GM21528 (cell line): ENCODE results near the gene C2.
"Not testable (repeated sequence)": the region's sequence is repeated elsewhere in the genome, so short reads cannot be mapped to it uniquely, and the experiment has no call there.

ENCODE experiments used
- ATAC-seq: cut with Tn5 transposase; IDR thresholded peaks from one replicate; pipeline ENCODE4 v1.9.1; 2021; ENCODE audit warnings: mild to moderate bottlenecking, moderate library complexity; ENCODE audit not compliant: unreplicated experiment, low FRiP score

C2 gene

DNA sequence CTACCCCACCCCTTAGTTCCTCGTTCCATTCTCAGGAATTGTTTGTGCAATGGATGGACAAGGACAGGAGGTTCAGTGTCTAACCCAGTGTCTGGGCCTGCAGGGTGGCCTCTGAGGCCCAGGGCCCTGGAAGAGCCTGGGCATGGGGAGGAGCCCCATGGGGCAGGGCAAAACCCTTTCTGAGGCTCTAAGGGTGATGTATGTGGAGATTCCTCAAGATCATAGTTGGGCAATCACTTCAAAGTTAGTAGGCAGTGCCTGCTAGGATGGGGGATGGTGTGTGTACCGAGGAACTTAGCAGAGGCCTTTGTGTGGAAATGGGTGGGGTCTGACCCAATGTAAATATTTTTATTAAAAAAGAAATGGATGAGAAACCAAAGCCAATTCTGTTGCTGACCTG, 6.7 kb upstream of the C2 start:
- no peak for ATAC-seq

DNA sequence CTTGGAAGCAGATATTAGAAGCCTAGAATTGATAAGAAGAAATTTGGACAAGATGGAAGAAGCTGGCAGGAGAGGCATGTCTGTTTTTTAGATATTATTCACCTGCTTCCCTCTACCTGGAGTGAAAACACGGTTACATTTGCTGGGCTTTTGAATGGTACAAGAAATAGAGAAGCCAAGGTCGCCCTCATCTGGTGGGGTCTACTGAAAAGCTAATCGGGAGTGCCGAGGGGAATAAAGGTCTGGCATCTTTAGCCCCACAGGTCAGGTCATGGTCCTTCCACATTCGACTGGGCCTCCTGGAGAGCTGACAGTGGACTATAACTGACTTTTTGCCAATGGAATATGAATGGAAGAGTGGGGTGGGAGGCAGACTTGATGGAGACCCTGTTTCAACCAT, 4.6 kb upstream of the C2 start:
- no peak for ATAC-seq

DNA sequence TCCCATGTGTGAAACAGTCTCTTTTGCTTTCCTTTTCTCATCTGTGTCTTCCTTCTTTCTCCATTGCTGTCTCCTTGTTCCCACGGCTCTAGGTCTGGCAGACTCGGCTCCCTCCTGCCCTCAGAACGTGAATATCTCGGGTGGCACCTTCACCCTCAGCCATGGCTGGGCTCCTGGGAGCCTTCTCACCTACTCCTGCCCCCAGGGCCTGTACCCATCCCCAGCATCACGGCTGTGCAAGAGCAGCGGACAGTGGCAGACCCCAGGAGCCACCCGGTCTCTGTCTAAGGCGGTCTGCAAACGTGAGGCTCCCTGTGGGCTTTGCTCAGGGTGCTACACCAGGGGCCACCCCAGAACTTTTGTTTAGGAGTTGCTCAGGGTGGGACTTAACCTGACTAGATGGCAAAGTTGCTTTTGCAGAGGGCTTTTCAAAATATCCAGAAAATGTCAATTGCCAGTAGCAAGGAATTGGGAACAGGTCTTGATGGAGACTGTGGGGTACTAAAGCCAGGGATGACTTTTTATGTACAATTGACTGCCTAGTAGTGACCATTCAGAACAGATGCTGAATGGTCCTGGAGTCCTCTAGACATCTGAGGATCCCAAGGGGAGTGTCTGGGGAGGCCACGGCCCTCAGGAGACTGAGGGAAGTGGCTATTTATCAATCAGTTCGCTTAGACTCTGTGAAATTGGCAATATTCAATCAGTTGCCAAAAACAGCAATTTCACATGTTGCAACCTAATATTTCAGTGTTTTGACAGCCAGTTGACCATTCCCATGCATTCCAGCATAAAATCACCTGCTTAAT, 550 bp downstream of the C2 start:
- ATAC-seq, result no peak

DNA sequence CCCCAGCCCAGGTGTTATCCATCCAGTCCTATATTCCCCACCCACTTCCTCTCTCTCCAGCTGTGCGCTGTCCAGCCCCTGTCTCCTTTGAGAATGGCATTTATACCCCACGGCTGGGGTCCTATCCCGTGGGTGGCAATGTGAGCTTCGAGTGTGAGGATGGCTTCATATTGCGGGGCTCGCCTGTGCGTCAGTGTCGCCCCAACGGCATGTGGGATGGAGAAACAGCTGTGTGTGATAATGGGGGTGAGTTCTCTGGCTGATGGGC, 1.1 kb downstream of the C2 start:
- ATAC-seq, result no peak

DNA sequence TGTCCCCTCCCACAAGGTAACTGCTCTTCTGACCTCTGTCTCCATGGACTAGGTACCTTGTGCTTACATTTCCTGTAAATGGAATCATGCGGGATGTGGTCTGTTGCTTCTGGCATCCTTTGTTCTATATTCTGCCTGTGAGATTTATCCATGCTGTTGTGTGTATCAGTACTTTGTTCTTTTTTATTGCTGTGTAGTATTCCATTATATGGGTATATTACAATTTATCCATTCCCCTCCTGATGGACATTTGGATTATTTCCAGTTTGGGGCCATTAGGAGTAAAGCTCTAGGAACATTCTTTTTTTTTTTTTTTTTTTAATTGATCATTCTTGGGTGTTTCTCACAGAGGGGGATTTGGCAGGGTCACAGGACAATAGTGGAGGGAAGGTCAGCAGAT, 3.4 kb downstream of the C2 start:
- no peak for ATAC-seq

DNA sequence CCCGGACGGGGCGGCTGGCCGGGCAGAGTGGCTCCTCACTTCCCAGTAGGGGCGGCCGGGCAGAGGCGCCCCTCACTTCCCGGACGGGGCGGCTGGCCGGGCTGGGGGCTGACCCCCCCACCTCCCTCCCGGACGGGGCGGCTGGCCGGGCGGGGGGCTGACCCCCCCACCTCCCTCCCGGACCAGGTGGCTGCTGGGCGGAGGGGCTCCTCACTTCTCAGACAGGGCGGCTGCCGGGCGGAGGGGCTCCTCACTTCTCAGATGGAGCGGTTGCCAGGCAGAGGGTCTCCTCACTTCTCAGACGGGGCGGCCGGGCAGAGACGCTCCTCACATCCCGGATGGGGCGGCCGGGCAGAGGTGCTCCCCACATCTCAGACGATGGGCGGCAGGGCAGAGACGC, 4.6 kb downstream of the C2 start:
- not testable (repeated sequence) for ATAC-seq

DNA sequence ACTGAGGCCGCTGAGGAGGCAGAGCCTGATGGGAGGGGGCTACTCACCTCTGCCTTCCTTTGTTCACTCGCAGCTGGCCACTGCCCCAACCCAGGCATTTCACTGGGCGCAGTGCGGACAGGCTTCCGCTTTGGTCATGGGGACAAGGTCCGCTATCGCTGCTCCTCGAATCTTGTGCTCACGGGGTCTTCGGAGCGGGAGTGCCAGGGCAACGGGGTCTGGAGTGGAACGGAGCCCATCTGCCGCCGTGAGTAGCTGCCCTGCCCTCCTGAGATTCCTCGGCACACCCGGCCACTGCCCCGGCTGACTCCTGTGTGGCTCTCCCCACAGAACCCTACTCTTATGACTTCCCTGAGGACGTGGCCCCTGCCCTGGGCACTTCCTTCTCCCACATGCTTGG, 6.0 kb downstream of the C2 start:
- ATAC-seq, result no peak

DNA sequence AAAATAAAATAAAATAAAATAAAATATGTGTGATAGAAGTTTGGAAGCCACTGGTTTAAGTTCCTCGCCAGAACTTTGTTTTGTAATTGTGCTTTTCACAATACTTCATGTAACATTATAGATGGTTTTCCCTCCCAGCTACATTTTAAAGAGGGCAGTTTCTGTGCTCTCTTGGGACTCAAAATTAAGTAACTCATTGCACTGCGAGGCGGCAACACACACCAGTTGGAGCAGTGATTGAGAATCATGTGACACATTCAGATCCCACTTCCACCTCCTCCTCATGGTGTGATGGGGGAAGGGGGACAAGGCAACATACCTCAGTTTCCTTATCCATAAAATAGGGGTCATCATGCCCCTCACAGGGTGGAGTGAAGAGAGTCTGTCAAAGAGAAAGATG, 7.5 kb downstream of the C2 start:
- ATAC-seq, result no peak

DNA sequence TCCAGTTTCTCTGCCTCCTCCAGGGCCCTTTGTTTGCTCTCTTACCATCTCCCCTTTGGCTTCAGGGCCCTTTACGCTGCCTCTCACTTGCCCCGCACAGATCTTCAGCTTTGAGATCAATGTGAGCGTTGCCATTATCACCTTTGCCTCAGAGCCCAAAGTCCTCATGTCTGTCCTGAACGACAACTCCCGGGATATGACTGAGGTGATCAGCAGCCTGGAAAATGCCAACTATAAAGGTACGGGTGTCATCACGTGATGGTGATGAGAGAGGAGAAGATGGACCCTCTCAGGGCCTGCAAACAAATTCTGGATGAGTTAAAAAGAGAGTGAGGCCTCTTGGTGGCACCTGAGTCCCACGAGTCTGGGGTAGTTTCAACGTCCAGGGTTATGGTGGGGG, 8.3 kb downstream of the C2 start:
- no peak for ATAC-seq

DNA sequence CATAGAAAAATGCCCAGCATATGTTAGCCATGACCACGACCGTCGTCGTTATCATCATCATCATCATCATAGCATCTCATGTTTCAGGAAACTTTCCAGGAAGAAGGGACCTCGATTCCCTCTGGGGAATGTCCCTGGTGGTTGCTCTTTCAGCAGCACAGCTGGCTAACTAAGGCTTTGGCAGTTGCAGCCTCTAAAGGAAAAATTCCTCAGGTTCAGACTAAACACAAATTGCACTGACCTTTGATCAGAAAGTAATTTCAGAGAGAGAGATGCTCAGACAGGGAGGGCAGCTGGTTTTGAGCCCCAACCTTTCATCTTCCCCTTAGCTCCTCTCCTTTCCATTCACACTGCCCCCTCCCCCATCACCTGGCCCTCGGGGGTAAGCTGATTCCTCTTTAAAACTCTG, 12.7 kb downstream of the C2 start:
- no peak for ATAC-seq

DNA sequence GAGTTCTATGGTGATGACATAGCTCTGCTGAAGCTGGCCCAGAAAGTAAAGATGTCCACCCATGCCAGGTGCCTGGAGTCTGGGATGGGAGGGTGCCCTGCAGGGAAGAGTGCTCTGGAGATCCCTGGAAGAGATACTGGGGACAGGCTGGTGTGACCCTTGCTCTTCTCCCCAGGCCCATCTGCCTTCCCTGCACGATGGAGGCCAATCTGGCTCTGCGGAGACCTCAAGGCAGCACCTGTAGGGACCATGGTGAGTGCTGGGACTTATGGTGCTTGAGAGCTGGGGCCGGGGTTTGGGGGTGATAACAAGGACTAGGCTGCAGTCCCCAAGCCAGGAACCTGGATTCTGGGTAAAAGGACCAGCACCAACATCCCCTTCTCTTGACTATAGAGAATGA, 16.2 kb downstream of the C2 start:
- no peak for ATAC-seq

DNA sequence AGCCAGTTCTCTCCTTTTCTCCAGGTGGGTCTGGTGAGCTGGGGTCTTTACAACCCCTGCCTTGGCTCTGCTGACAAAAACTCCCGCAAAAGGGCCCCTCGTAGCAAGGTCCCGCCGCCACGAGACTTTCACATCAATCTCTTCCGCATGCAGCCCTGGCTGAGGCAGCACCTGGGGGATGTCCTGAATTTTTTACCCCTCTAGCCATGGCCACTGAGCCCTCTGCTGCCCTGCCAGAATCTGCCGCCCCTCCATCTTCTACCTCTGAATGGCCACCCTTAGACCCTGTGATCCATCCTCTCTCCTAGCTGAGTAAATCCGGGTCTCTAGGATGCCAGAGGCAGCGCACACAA, 17.6 kb downstream of the C2 start:
- ATAC-seq, result no peak

DNA sequence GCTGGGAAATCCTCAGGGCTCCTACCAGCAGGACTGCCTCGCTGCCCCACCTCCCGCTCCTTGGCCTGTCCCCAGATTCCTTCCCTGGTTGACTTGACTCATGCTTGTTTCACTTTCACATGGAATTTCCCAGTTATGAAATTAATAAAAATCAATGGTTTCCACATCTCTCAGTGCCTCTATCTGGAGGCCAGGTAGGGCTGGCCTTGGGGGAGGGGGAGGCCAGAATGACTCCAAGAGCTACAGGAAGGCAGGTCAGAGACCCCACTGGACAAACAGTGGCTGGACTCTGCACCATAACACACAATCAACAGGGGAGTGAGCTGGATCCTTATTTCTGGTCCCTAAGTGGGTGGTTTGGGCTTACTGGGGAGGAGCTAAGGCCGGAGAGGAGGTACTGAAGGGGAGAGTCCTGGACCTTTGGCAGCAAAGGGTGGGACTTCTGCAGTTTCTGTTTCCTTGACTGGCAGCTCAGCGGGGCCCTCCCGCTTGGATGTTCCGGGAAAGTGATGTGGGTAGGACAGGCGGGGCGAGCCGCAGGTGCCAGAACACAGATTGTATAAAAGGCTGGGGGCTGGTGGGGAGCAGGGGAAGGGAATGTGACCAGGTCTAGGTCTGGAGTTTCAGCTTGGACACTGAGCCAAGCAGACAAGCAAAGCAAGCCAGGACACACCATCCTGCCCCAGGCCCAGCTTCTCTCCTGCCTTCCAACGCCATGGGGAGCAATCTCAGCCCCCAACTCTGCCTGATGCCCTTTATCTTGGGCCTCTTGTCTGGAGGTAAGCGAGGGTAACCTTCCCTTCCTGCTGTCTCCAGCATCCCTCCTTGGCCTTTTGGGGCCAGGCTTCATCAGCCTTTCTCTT, 18.2 kb downstream of the C2 start, which contains the start of gene CFB:
TSS of gene CFB (plus strand) at position 589 of the 863 bp plus-strand sequence. CDS start at position 716, 127 bp downstream.
- ATAC-seq, result no peak

DNA sequence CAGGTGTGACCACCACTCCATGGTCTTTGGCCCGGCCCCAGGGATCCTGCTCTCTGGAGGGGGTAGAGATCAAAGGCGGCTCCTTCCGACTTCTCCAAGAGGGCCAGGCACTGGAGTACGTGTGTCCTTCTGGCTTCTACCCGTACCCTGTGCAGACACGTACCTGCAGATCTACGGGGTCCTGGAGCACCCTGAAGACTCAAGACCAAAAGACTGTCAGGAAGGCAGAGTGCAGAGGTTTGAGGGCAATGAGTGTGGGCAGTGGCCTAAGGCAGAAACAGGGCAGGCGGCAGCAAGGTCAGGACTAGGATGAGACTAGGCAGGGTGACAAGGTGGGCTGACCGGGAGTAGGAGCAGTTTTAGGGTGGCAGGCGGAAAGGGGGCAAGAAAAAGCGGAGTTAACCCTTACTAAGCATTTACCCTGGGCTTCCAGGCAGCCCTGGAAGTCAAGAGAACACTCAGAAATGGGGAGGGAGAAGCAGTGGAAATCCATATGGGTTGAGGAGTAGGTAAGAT, 18.9 kb downstream of the C2 start:
- ATAC-seq, result no peak

DNA sequence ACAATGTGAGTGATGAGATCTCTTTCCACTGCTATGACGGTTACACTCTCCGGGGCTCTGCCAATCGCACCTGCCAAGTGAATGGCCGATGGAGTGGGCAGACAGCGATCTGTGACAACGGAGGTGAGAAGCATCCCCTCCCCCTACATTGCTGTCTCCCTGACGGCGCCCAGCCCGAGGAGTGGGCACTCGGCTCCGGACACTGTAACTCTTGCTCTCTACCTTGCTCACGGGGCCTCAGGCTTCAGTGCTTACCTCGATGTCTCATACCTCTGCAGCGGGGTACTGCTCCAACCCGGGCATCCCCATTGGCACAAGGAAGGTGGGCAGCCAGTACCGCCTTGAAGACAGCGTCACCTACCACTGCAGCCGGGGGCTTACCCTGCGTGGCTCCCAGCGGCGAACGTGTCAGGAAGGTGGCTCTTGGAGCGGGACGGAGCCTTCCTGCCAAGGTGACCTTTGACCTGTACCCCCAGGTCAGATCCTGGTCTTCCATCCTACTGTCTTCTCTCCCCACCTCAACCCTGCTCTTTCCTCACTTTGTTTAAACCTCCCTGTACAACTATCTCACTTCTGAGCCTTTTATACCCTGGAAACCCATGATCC, 19.7 kb downstream of the C2 start:
- no peak for ATAC-seq

DNA sequence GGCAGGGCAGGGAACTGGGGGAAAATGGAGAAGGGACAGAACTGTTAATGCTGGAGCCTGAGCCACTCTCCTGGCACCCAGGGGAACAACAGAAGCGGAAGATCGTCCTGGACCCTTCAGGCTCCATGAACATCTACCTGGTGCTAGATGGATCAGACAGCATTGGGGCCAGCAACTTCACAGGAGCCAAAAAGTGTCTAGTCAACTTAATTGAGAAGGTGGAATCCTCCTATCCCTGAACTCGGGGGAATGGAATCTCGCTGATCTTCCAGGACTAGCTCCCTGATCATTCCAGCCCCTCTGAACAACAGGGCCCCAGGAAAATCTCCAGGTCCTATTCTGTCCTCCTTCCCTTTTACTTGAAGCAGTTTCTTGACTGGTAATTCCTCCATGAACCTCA, 20.3 kb downstream of the C2 start:
- ATAC-seq, result no peak

DNA sequence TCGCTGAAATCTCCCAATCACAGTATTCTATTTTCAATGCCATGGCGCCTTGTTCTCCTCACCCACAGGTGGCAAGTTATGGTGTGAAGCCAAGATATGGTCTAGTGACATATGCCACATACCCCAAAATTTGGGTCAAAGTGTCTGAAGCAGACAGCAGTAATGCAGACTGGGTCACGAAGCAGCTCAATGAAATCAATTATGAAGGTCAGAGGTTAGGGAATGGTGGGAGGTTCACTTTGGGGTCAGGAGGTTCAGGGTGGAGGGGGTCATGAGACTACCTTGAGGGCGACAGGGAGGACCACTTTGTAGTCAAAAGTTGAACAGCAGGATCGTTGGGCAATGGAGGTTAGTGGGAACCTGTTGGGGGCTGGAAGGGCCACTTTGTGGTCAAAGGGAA, 20.8 kb downstream of the C2 start:
- ATAC-seq, result no peak

DNA sequence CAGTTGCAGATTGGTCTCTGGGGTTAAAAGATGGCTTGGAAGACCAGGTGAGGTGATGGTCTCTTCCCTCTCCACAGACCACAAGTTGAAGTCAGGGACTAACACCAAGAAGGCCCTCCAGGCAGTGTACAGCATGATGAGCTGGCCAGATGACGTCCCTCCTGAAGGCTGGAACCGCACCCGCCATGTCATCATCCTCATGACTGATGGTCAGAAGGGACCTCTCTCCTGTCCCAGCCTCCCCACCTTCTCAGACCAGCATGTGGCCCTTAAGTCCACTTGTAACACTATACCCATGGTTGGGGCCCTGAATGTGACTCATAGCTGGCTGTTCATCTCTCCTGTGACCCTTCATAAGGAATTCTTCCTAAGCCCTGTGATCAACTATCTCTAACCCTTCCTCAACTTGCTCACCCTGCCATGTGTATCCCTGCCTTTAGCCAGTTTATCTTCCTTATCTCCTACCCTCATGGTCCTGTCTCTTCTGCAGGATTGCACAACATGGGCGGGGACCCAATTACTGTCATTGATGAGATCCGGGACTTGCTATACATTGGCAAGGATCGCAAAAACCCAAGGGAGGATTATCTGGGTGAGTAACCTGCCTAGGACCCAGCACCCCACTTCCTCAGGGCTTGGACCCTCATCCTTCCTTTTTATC, 21.4 kb downstream of the C2 start:
- ATAC-seq, result no peak

DNA sequence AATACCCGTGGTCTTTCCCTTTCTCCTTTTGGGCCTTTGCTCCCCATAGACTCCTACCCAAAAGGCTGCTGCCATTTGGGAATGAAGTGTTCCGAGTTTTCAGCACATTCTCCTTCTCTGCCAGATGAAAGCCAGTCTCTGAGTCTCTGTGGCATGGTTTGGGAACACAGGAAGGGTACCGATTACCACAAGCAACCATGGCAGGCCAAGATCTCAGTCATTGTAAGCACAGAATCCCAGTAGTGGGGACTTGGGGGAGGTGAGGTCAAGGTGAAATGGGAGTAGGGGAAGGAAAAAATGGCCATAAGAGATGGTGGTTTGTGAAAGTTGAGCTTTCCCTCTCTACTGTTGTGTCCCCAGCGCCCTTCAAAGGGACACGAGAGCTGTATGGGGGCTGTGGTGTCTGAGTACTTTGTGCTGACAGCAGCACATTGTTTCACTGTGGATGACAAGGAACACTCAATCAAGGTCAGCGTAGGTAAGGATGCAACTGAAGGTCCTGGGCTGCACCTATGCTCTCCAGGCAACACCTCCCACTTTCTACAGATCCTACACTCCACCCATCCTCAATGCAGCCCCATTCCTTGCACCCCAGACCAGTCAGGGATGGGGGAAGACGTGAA, 22.5 kb downstream of the C2 start:
- ATAC-seq, result no peak

DNA sequence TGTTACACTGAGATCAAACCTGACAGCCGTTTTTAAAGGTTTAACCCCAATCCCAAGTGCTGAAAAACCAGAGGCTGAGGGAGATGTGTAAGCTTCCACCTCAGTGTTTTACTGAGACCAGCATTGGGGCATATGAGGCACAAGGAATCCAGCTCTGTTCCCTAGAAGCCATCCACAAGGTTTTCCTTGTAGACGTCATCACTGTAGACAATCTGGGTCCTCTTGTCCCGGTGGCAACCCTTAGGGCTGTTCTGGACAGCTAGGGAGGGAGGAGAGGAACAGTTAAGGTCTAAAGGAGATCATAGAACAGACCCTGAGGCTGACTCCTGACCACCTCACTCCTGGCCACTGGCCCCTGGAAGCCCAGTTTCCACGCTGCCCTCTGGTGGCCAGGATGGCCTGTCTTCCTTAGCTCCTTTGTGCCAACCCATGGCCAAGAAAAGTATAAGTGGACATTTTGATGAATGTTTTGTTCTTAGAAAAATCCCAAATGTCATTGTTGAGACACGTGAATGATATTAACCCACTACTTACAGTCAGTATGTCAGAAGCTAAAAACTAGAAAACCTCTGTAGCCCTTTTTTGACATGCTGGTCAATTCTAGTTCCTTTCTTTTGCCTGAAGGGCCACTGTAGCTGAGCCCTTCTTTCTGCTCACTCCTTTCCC, 24.8 kb downstream of the C2 start:
- ATAC-seq, result no peak
